GM12878 (cell line): ENCODE data around the gene UBE2M. TPM values are rescaled to one million over a fixed set of nuclear protein-coding genes. Genes with fewer than 3 reads are reported as not detected.

ENCODE experiments used
- CHD2 ChIP-seq: IDR thresholded peaks from 2 replicates; pipeline ENCODE4 v1.6.1; 2011; ENCODE audit warnings: low read depth, low read length, improper control_type of control experiment, borderline replicate concordance
- DPF2 ChIP-seq: fragments of 450-650 bp; IDR thresholded peaks from 2 replicates; pipeline ENCODE4 v1.6.1; 2017; ENCODE audit warnings: mild to moderate bottlenecking
- ETV6 ChIP-seq, 2 experiments: fragments of 450-650 bp in 1 of 2; IDR thresholded peaks in 1 of 2; conservative IDR thresholded peaks in 1 of 2; 2 replicates each; pipeline ENCODE4 v1.6.1; 2014; ENCODE audit warnings: antibody characterized with exemption in 1 of 2, borderline replicate concordance in 1 of 2, low read depth in 1 of 2, mild to moderate bottlenecking in 1 of 2, moderate library complexity in 1 of 2
- MYB ChIP-seq: fragments of 150-350 bp; IDR thresholded peaks from 2 replicates; pipeline ENCODE4 v1.6.1; 2014; ENCODE audit warnings: mild to moderate bottlenecking, low read depth, low read length, borderline replicate concordance
- MYC ChIP-seq: IDR thresholded peaks from 2 replicates; pipeline ENCODE4 v1.6.1; 2011; ENCODE audit warnings: mild to moderate bottlenecking, low read length, moderate library complexity, inconsistent platforms; ENCODE audit not compliant: insufficient read depth, insufficient replicate concordance, insufficient read length, severe bottlenecking
- NR2F1 ChIP-seq: fragments of 450-650 bp; conservative IDR thresholded peaks from 2 replicates; pipeline ENCODE4 v1.6.1; 2017; ENCODE audit warnings: mild to moderate bottlenecking
- PAX5 ChIP-seq: IDR thresholded peaks from 2 replicates; pipeline ENCODE4 v1.6.1; 2011; ENCODE audit warnings: low read depth, low read length, borderline replicate concordance
- PML ChIP-seq: IDR thresholded peaks from 2 replicates; pipeline ENCODE4 v1.6.1; 2012; ENCODE audit warnings: low read length, inconsistent platforms
- POU2F2 ChIP-seq: IDR thresholded peaks from 3 replicates; pipeline ENCODE4 v1.6.1; 2011; ENCODE audit warnings: low read depth, mild to moderate bottlenecking, low read length, borderline replicate concordance
- RELA ChIP-seq: fragments of 450-650 bp; IDR thresholded peaks from 2 replicates; pipeline ENCODE4 v1.8.0; 2014; ENCODE audit warnings: borderline replicate concordance; ENCODE audit not compliant: partially characterized antibody
- SMAD1 ChIP-seq: fragments of 450-650 bp; IDR thresholded peaks from 2 replicates; pipeline ENCODE4 v1.6.1; 2018; ENCODE audit warnings: mild to moderate bottlenecking, low read depth; ENCODE audit not compliant: partially characterized antibody
- polyA plus RNA-seq, 11 experiments: library from polyadenylated mRNA; depleted of rRNA in 4 of 11; unstranded in 6 of 11; stranded (reverse) in 5 of 11; fragments of >200 nt; fragmentation: Nextera tagmentation in 4 of 11; fragmentation: Illumina TruSeq in 1 of 11; extraction: Ambion mirVana in 4 of 11; extraction: Trizol in 1 of 11; gene quantifications; 1 replicate in 1 of 11; 2 replicates in 10 of 11; pipeline versions ENCODE4 v1.2.1 to v1.2.3, GENCODE V29; 2011 to 2016; ENCODE audit warnings: inconsistent platforms in 2 of 11, missing spikeins in 2 of 11, low read depth in 1 of 11
- total RNA-seq, 4 experiments: library from RNA; depleted of rRNA in 3 of 4; stranded (reverse); fragments of >200 nt in 3 of 4; fragmentation: Illumina TruSeq in 1 of 4; extraction: Trizol in 1 of 4; gene quantifications; 2 replicates each; pipeline versions ENCODE4 v1.2.1 to v1.2.3, GENCODE V29; 2013 to 2021
- TF ChIP-seq, protein P1 (sequence below): fragments of 450-650 bp; IDR thresholded peaks from 2 replicates; pipeline ENCODE4 v1.6.1; 2017; ENCODE audit warnings: low read depth, mild to moderate bottlenecking, moderate library complexity
- TF ChIP-seq, protein P2 (sequence below): fragments of 450-650 bp; formaldehyde crosslinking; IDR thresholded peaks from 2 replicates; pipeline ENCODE4 v1.5.0; 2022; ENCODE audit warnings: mild to moderate bottlenecking, missing genetic modification characterization
- TF ChIP-seq, protein P3 (sequence below), 3 experiments: IDR thresholded peaks in 2 of 3; conservative IDR thresholded peaks in 1 of 3; 2 replicates each; pipeline ENCODE4 v1.5.1; 2011; ENCODE audit warnings: low read depth in 3 of 3, low read length in 3 of 3, mild to moderate bottlenecking in 3 of 3, control low read depth in 2 of 3, moderate library complexity in 2 of 3, inconsistent platforms in 1 of 3, mixed read lengths in 1 of 3; ENCODE audit not compliant: control insufficient read depth in 2 of 3, insufficient read depth in 1 of 3; ENCODE audit errors: extremely low read depth in 1 of 3

Gene UBE2M
- total and polyA plus RNA-seq, 10 of the 15 experiments (the other 5 are each of a cell fraction or from before 2014, with no cell fraction given) = 1.4 to 105 (median 73.9) TPM

DNA sequence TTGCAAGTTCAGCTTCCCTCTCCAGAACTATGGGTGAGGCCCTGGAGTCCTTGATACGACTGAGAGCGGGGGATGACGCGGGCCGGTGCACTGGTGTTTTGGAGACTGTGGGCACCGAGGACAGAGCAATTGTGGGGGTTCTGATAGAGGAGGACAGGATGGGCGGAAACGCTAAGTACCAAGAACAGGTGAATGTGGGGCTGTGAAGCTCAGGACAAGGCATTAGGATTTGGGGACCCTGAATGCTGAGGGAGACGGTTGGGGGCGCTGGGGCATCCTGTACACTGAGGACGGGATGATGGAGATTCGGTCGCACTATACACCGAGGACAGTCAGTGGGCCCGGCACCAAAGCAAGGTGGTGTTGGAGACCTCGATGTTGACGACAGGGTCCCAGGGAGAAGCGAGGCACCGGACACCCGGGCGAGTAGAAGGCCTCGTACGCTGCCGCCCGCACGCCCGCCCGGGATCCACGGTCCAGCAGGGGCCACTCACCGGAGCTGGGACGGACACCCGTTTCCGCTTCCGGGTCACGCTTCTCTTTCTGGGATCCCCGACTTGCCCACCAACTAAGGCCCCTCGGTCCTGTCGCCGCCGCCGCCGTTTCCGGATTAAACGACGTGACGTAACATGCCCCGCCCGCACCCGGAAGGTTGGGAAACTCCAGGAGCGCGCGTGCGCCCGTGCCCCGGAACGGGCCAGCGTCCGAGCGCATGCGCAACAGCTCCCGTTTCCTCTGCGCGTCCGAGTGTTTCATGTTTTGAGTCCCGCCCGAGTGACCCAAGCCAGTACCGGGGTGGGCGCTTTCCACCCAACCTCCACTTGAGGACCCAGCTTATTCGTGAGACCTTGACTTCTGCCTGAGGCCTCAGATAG, 3.7 kb downstream of the UBE2M start, which contains the start of gene CHMP2A (continued):
- TF ChIP-seq MYC (no peak), MYB (no peak), POU2F2 (peak; percentile 68; the same call in 1 of the 3 replicates), PML (no peak), CHD2 (peak; percentile 75), NR2F1 (peak; percentile 32; the same call in 1 of the 2 replicates), DPF2 (0 out of 2 replicates have a peak, but pooled peaks have one; percentile 64), RELA (peak; percentile 50), SMAD1 (no peak), PAX5 (peak; percentile 42; the same call in 1 of the 2 replicates), ETV6 (conservative IDR thresholded peaks at IDR 0.05 in 1 of 2, IDR thresholded peaks at IDR 0.05 in 1 of 2; ENCODE audit: borderline replicate concordance in 1 of 2, low read depth in 1 of 2) (peak in 1 of 2 experiments; percentile 54; a peak in 1 of 4 replicates)
- TF ChIP-seq, protein P1, sequence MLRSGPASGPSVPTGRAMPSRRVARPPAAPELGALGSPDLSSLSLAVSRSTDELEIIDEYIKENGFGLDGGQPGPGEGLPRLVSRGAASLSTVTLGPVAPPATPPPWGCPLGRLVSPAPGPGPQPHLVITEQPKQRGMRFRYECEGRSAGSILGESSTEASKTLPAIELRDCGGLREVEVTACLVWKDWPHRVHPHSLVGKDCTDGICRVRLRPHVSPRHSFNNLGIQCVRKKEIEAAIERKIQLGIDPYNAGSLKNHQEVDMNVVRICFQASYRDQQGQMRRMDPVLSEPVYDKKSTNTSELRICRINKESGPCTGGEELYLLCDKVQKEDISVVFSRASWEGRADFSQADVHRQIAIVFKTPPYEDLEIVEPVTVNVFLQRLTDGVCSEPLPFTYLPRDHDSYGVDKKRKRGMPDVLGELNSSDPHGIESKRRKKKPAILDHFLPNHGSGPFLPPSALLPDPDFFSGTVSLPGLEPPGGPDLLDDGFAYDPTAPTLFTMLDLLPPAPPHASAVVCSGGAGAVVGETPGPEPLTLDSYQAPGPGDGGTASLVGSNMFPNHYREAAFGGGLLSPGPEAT = peak; percentile 81
- TF ChIP-seq, protein P2, sequence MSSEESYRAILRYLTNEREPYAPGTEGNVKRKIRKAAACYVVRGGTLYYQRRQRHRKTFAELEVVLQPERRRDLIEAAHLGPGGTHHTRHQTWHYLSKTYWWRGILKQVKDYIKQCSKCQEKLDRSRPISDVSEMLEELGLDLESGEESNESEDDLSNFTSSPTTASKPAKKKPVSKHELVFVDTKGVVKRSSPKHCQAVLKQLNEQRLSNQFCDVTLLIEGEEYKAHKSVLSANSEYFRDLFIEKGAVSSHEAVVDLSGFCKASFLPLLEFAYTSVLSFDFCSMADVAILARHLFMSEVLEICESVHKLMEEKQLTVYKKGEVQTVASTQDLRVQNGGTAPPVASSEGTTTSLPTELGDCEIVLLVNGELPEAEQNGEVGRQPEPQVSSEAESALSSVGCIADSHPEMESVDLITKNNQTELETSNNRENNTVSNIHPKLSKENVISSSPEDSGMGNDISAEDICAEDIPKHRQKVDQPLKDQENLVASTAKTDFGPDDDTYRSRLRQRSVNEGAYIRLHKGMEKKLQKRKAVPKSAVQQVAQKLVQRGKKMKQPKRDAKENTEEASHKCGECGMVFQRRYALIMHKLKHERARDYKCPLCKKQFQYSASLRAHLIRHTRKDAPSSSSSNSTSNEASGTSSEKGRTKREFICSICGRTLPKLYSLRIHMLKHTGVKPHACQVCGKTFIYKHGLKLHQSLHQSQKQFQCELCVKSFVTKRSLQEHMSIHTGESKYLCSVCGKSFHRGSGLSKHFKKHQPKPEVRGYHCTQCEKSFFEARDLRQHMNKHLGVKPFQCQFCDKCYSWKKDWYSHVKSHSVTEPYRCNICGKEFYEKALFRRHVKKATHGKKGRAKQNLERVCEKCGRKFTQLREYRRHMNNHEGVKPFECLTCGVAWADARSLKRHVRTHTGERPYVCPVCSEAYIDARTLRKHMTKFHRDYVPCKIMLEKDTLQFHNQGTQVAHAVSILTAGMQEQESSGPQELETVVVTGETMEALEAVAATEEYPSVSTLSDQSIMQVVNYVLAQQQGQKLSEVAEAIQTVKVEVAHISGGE (CRISPR knock-in tag) = peak; percentile 76
- TF ChIP-seq, protein P3, sequence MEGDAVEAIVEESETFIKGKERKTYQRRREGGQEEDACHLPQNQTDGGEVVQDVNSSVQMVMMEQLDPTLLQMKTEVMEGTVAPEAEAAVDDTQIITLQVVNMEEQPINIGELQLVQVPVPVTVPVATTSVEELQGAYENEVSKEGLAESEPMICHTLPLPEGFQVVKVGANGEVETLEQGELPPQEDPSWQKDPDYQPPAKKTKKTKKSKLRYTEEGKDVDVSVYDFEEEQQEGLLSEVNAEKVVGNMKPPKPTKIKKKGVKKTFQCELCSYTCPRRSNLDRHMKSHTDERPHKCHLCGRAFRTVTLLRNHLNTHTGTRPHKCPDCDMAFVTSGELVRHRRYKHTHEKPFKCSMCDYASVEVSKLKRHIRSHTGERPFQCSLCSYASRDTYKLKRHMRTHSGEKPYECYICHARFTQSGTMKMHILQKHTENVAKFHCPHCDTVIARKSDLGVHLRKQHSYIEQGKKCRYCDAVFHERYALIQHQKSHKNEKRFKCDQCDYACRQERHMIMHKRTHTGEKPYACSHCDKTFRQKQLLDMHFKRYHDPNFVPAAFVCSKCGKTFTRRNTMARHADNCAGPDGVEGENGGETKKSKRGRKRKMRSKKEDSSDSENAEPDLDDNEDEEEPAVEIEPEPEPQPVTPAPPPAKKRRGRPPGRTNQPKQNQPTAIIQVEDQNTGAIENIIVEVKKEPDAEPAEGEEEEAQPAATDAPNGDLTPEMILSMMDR (IDR thresholded peaks at IDR 0.05 in 2 of 3, conservative IDR thresholded peaks at IDR 0.05 in 1 of 3; ENCODE audit: control insufficient read depth in 2 of 3, extremely low read depth in 1 of 3, insufficient read depth in 1 of 3, low read depth in 3 of 3, low read length in 3 of 3) = no peak
